ENCODE data around the gene SLC29A4. TPM values are rescaled to one million over a fixed set of nuclear protein-coding genes. Genes with fewer than 3 reads are reported as not detected.
A peak's percentile ranks its signal among the peaks of the same experiment; 100 is the strongest.

Gene SLC29A4
- total and polyA plus RNA-seq, 11 donors: 1.6 to 7.3 (median 3.2) TPM

DNA sequence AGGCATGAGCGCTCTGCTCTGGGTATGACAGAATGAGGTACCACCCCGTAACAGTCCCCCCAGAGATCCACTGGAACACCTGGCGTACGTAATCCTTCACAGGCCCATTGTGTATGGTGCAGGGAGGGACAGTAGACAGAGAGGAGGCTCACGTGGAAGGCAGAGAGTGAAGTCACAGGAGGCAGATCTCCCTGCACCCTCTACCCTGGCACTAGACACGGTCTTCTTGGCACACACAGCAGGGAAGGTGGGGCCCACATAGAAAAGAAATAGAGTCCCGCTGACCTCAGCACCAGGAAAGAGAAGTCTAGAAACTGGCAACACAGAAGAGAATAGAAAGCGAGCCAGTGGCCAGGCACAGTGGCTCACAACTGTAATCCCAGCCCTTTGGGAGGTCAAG lies 51.9 kb downstream of the SLC29A4 start:
- Histone ChIP-seq H3K27ac (no peak overlapping the region), H3K9me3 (peaks cover 0 to 30% (median 10%) of the 10 kb centered on the region in 12 donors), H3K4me3 (no peak overlapping the region), H3K4me1 (peaks cover 0 to 8% (median 0%) of the 10 kb centered on the region in 12 donors), H3K36me3 (peaks cover 0 to 95% (median 81%) of the 10 kb centered on the region in 9 donors), H3K27me3 (no peaks in the 10 kb centered on the region)
- no peak for TF ChIP-seq POLR2A (IDR thresholded peaks at IDR 0.05)
- TF ChIP-seq, protein P1, sequence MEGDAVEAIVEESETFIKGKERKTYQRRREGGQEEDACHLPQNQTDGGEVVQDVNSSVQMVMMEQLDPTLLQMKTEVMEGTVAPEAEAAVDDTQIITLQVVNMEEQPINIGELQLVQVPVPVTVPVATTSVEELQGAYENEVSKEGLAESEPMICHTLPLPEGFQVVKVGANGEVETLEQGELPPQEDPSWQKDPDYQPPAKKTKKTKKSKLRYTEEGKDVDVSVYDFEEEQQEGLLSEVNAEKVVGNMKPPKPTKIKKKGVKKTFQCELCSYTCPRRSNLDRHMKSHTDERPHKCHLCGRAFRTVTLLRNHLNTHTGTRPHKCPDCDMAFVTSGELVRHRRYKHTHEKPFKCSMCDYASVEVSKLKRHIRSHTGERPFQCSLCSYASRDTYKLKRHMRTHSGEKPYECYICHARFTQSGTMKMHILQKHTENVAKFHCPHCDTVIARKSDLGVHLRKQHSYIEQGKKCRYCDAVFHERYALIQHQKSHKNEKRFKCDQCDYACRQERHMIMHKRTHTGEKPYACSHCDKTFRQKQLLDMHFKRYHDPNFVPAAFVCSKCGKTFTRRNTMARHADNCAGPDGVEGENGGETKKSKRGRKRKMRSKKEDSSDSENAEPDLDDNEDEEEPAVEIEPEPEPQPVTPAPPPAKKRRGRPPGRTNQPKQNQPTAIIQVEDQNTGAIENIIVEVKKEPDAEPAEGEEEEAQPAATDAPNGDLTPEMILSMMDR (IDR thresholded peaks at IDR 0.05): no peak
- DNase-seq (no peak), ATAC-seq (peak in 1 of 4 donors; percentile 30)
- 90 to 93% (median 91%) methylated on average over 8 of the region's 8 CpGs for WGBS, 4 donors
- intact Hi-C loops (cut with DNase I): no loop called here

DNA sequence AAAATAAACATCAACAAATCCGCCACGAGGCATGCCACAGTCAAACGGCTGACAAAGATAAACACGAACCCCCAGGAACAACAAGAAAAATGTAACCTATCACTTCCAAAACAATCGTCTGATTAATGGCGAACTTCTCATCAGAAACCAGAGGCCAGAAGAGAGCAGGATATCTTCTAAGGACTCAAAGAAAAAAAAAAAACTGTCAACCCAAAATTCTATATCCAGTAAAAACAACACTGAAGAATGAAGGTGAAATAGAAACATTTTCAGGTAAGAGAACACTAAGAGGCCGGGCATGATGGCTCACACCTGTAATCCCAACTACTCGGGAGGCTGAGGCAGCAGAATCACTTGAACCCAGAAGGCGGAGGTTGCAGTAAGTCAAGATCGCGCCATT lies 54.3 kb downstream of the SLC29A4 start:
- intact Hi-C loops (cut with DNase I): no loop called here
- H3K36me3 ChIP-seq: peaks cover 0 to 94% (median 76%) of the 10 kb centered on the region in 9 donors
- DNase-seq (no peak), ATAC-seq (no peak)
- no peak overlapping the region for H3K27ac ChIP-seq
- H3K9me3 ChIP-seq: peaks cover 0 to 45% (median 13%) of the 10 kb centered on the region in 12 donors
- no peak overlapping the region for H3K4me3 ChIP-seq
- H3K4me1 ChIP-seq: peaks cover 0 to 2% (median 0%) of the 10 kb centered on the region in 12 donors
- no peaks in the 10 kb centered on the region for H3K27me3 ChIP-seq
- no peak for TF ChIP-seq POLR2A (IDR thresholded peaks at IDR 0.05)
- TF ChIP-seq, protein P1 (IDR thresholded peaks at IDR 0.05): no peak
- 93 to 94% (median 93%) methylated on average over 11 of the region's 11 CpGs for WGBS, 4 donors

DNA sequence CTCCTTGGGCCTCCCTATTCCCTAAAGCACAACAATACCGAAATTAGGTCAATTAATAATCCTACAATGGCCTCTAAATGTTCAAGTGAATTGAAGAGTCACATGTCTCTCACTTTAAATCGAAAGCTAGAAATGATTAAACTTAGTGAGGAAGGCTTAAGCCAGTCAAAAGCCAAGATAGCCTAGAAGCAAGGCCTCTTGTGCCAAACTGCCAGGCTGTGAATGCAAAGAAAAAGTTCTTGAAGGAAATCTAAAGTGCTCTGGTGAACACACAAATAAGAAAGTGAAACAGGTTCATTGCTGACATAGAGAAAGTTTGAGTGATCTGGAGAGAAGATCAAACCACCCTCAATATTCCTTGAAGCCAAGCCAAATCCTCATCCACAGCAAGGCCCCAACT lies 57.2 kb downstream of the SLC29A4 start:
- no peaks in the 10 kb centered on the region for H3K27me3 ChIP-seq
- H3K4me3 ChIP-seq: no peak overlapping the region
- DNase-seq (no peak), ATAC-seq (no peak)
- intact Hi-C loops (cut with DNase I): loop anchor here in 1 of 10 donors (10.0 kb wide), 1 partner anchor 95 kb away; no protein-coding TSS in a partner anchor
- TF ChIP-seq POLR2A (IDR thresholded peaks at IDR 0.05): no peak
- TF ChIP-seq, protein P1 (IDR thresholded peaks at IDR 0.05): no peak
- 90 to 95% (median 93%) methylated on average over 2 of the region's 2 CpGs for WGBS, 4 donors
- H3K36me3 ChIP-seq: peaks cover 6 to 97% (median 84%) of the 10 kb centered on the region in 9 donors
- H3K4me1 ChIP-seq: no peaks in the 10 kb centered on the region
- peaks cover 0 to 74% (median 29%) of the 10 kb centered on the region in 12 donors for H3K9me3 ChIP-seq
- H3K27ac ChIP-seq: no peak overlapping the region

DNA sequence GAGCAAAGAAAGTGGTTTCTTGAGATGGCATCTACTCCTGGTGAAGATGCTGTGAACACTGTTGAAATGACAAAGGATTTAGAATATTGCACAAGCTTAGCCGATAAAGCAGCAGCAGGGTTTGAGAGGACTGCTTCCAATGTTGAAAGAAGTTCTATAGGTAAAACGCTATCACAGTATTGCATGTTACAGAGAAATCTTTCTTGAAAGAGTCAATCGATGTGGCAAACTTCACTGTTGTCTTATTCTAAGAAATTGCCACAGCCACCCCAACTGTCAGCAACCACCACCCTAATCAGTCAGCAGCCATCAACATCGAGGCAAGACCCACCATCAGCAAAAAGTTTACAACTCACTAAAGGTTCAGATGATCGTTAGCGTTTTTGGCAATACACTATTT lies 59.9 kb downstream of the SLC29A4 start:
- 94 to 98% (median 95%) methylated on average over 6 of the region's 6 CpGs for WGBS, 4 donors
- no peak for DNase-seq
- ATAC-seq: no peak
- H3K4me3 ChIP-seq: no peak overlapping the region
- H3K36me3 ChIP-seq: peaks cover 8 to 94% (median 83%) of the 10 kb centered on the region in 9 donors
- no peaks in the 10 kb centered on the region for H3K27me3 ChIP-seq
- no peak overlapping the region for H3K27ac ChIP-seq
- no peak for TF ChIP-seq POLR2A (IDR thresholded peaks at IDR 0.05)
- TF ChIP-seq, protein P1 (IDR thresholded peaks at IDR 0.05): no peak
- intact Hi-C loops (cut with DNase I): loop anchor here in 1 of 10 donors (10.0 kb wide), 1 partner anchor 98 kb away; no protein-coding TSS in a partner anchor
- peaks cover 0 to 55% (median 21%) of the 10 kb centered on the region in 12 donors for H3K9me3 ChIP-seq
- H3K4me1 ChIP-seq: no peaks in the 10 kb centered on the region

All from heart left ventricle (tissue), 16 donors.